Activated T-cell treated with anti-CD3 and anti-CD28 coated beads, Interleukin-2, amount 50 U/mL, for 72 hours (primary cell): Measurements from ENCODE around the gene ZNF107. TPM values are rescaled to one million over a fixed set of nuclear protein-coding genes. Genes with fewer than 3 reads are reported as not detected.
A peak's percentile ranks its signal among the peaks of the same experiment; 100 is the strongest.

ENCODE experiments used
- ATAC-seq, 2 donors: fragments of 150-1000 bp; cut with Tn5 transposase; replicated peaks in 1 of 2; 2 replicates each; pipeline ENCODE4 v1.10.0; 2021; ENCODE audit warnings: moderate library complexity in 2 of 2, mild to moderate bottlenecking in 1 of 2
- DNase-seq, 2 donors: peaks; one replicate each; pipeline ENCODE4 v3.0.0; 2021 to 2022; ENCODE audit warnings: mixed read lengths in 1 of 2
- H3K27ac Mint-ChIP-seq: one replicate; pipeline ENCODE4 v1.8.0; 2022; ENCODE audit warnings: mild to moderate bottlenecking, moderate library complexity, mixed read lengths
- H3K27me3 Mint-ChIP-seq: one replicate; pipeline ENCODE4 v1.8.0; 2022; ENCODE audit warnings: low read depth, mixed read lengths
- H3K36me3 Mint-ChIP-seq, 2 donors: one replicate each; pipeline ENCODE4 v1.8.0; 2022; ENCODE audit warnings: mixed read lengths in 2 of 2, mild to moderate bottlenecking in 1 of 2; ENCODE audit not compliant: insufficient read depth in 2 of 2
- H3K4me1 Mint-ChIP-seq: one replicate; pipeline ENCODE4 v1.8.0; 2022; ENCODE audit warnings: low read depth, mixed read lengths
- H3K4me3 Mint-ChIP-seq, 2 donors: one replicate each; pipeline ENCODE4 v1.8.0; 2022; ENCODE audit warnings: mild to moderate bottlenecking in 2 of 2, mixed read lengths in 2 of 2, moderate library complexity in 2 of 2
- H3K9me3 Mint-ChIP-seq, 2 donors: one replicate each; pipeline ENCODE4 v1.8.0; 2022; ENCODE audit warnings: mixed read lengths in 2 of 2
- total RNA-seq, 2 donors: library from RNA; stranded (reverse); gene quantifications; one replicate each; pipeline ENCODE4 v1.2.3, GENCODE V29; 2022

ZNF107 gene
- total RNA-seq: 10 to 100 TPM; 18.5 to 21.1 TPM

- H3K4me1 Mint-ChIP-seq: peaks cover 53% of the 10 kb centered on the region
- peaks cover 18 to 49% of the 10 kb centered on the region in 2 donors for H3K36me3 Mint-ChIP-seq
- H3K27ac Mint-ChIP-seq: peak within 1 kb of the TSS; percentile 97
- ATAC-seq: peak; percentile 99 to 100
- peak within 1 kb of the TSS; percentile 95 to 98 for H3K4me3 Mint-ChIP-seq
- peaks cover 11 to 13% of the 10 kb centered on the region in 2 donors for H3K9me3 Mint-ChIP-seq
- H3K27me3 Mint-ChIP-seq: no peaks in the 10 kb centered on the region
- peak; percentile 85 to 89 for DNase-seq
Measured at GRCh38 chr7:64665980-64666662, at the start of gene ZNF107. Gene ZNF107 (plus strand): TSS chr7:64666133. CDS start chr7:64666283, 150 bp downstream.

- peak; percentile 50 to 54 for ATAC-seq
- Mint-ChIP-seq H3K4me3 (no peak overlapping the region), H3K4me1 (no peaks in the 10 kb centered on the region), H3K27ac (no peak overlapping the region), H3K9me3 (peaks cover 0 to 4% of the 10 kb centered on the region in 2 donors), H3K27me3 (no peaks in the 10 kb centered on the region), H3K36me3 (peaks cover 0 to 8% of the 10 kb centered on the region in 2 donors)
- peak in 1 of 2 donors; percentile 45 for DNase-seq
Measured at GRCh38 chr7:64618785-64619456, 47.0 kb upstream of the ZNF107 start.

- no peak overlapping the region for H3K4me3 Mint-ChIP-seq
- no peak overlapping the region for H3K27ac Mint-ChIP-seq
- ATAC-seq: no peak
- peaks cover 0 to 4% of the 10 kb centered on the region in 2 donors for H3K9me3 Mint-ChIP-seq
- no peak for DNase-seq
- peaks cover 0 to 8% of the 10 kb centered on the region in 2 donors for H3K36me3 Mint-ChIP-seq
- no peaks in the 10 kb centered on the region for H3K27me3 Mint-ChIP-seq
- H3K4me1 Mint-ChIP-seq: no peaks in the 10 kb centered on the region
Measured at GRCh38 chr7:64619705-64620104, 46.2 kb upstream of the ZNF107 start.

GRCh38 chr7:64621656-64622055, 44.3 kb upstream of the ZNF107 start:
- Mint-ChIP-seq H3K27me3 (no peaks in the 10 kb centered on the region), H3K4me1 (peaks cover 8% of the 10 kb centered on the region), H3K36me3 (peaks cover 0 to 8% of the 10 kb centered on the region in 2 donors), H3K9me3 (peaks cover 0 to 4% of the 10 kb centered on the region in 2 donors), H3K4me3 (no peak overlapping the region), H3K27ac (no peak overlapping the region)
- DNase-seq (no peak), ATAC-seq (no peak)

- Mint-ChIP-seq H3K4me3 (peak overlapping the region in 1 of 2 donors; percentile 21), H3K4me1 (peaks cover 8% of the 10 kb centered on the region)
- DNase-seq: no peak
Measured at GRCh38 chr7:64625114-64626082, 40.5 kb upstream of the ZNF107 start.

GRCh38 chr7:64626083-64626469, 39.9 kb upstream of the ZNF107 start:
- H3K4me3 Mint-ChIP-seq: peak overlapping the region in 1 of 2 donors; percentile 21
- peak in 1 of 2 donors; percentile 4 for DNase-seq
- no peaks in the 10 kb centered on the region for H3K27me3 Mint-ChIP-seq
- H3K36me3 Mint-ChIP-seq: peaks cover 0 to 1% of the 10 kb centered on the region in 2 donors
- ATAC-seq: peak; percentile 87 to 88
- H3K27ac Mint-ChIP-seq: peak overlapping the region; percentile 1
- H3K4me1 Mint-ChIP-seq: peaks cover 8% of the 10 kb centered on the region
- H3K9me3 Mint-ChIP-seq: no peaks in the 10 kb centered on the region

More at GRCh38 chr7:64625114-64626082, 40.5 kb upstream of the ZNF107 start:
- H3K9me3 Mint-ChIP-seq: no peaks in the 10 kb centered on the region
- peak overlapping the region; percentile 1 for H3K27ac Mint-ChIP-seq
- no peaks in the 10 kb centered on the region for H3K27me3 Mint-ChIP-seq
- peaks cover 0 to 1% of the 10 kb centered on the region in 2 donors for H3K36me3 Mint-ChIP-seq
- ATAC-seq: peak; percentile 42 to 45

- H3K9me3 Mint-ChIP-seq: no peaks in the 10 kb centered on the region
- peak in 1 of 2 donors; percentile 30 for ATAC-seq
Measured at GRCh38 chr7:64626557-64626956, 39.4 kb upstream of the ZNF107 start.

GRCh38 chr7:64628192-64628591, 37.7 kb upstream of the ZNF107 start:
- no peaks in the 10 kb centered on the region for H3K27me3 Mint-ChIP-seq
- DNase-seq: no peak
- no peak for ATAC-seq
- no peaks in the 10 kb centered on the region for H3K9me3 Mint-ChIP-seq
- H3K27ac Mint-ChIP-seq: no peak overlapping the region
- no peaks in the 10 kb centered on the region for H3K36me3 Mint-ChIP-seq
- no peak overlapping the region for H3K4me3 Mint-ChIP-seq
- H3K4me1 Mint-ChIP-seq: peaks cover 8% of the 10 kb centered on the region

More at GRCh38 chr7:64626557-64626956, 39.4 kb upstream of the ZNF107 start:
- Mint-ChIP-seq H3K4me3 (no peak overlapping the region), H3K4me1 (peaks cover 8% of the 10 kb centered on the region), H3K27me3 (no peaks in the 10 kb centered on the region), H3K27ac (no peak overlapping the region), H3K36me3 (peaks cover 0 to 1% of the 10 kb centered on the region in 2 donors)
- no peak for DNase-seq

- Mint-ChIP-seq H3K27me3 (no peaks in the 10 kb centered on the region), H3K27ac (no peak overlapping the region), H3K4me3 (no peak overlapping the region), H3K36me3 (no peaks in the 10 kb centered on the region), H3K9me3 (no peaks in the 10 kb centered on the region), H3K4me1 (peaks cover 8% of the 10 kb centered on the region)
- no peak for DNase-seq
- no peak for ATAC-seq
Measured at GRCh38 chr7:64628721-64629120, 37.2 kb upstream of the ZNF107 start.

GRCh38 chr7:64630496-64630895, 35.4 kb upstream of the ZNF107 start:
- no peaks in the 10 kb centered on the region for H3K9me3 Mint-ChIP-seq
- ATAC-seq (no peak), DNase-seq (no peak)
- H3K4me3 Mint-ChIP-seq: no peak overlapping the region
- peaks cover 8% of the 10 kb centered on the region for H3K4me1 Mint-ChIP-seq
- H3K27ac Mint-ChIP-seq: no peak overlapping the region
- H3K36me3 Mint-ChIP-seq: no peaks in the 10 kb centered on the region
- no peaks in the 10 kb centered on the region for H3K27me3 Mint-ChIP-seq

- no peak overlapping the region for H3K27ac Mint-ChIP-seq
- no peak overlapping the region for H3K4me3 Mint-ChIP-seq
- no peaks in the 10 kb centered on the region for H3K4me1 Mint-ChIP-seq
- DNase-seq: no peak
- H3K27me3 Mint-ChIP-seq: no peaks in the 10 kb centered on the region
- H3K9me3 Mint-ChIP-seq: no peaks in the 10 kb centered on the region
- ATAC-seq: no peak
- H3K36me3 Mint-ChIP-seq: no peaks in the 10 kb centered on the region
Measured at GRCh38 chr7:64632029-64632428, 33.9 kb upstream of the ZNF107 start.

- H3K36me3 Mint-ChIP-seq: no peaks in the 10 kb centered on the region
- H3K9me3 Mint-ChIP-seq: no peaks in the 10 kb centered on the region
- no peak for ATAC-seq
- no peak overlapping the region for H3K4me3 Mint-ChIP-seq
- H3K4me1 Mint-ChIP-seq: no peaks in the 10 kb centered on the region
- DNase-seq: no peak
- no peaks in the 10 kb centered on the region for H3K27me3 Mint-ChIP-seq
- no peak overlapping the region for H3K27ac Mint-ChIP-seq
Measured at GRCh38 chr7:64633401-64633800, 32.5 kb upstream of the ZNF107 start.
